ENCODE data around the gene OR5V1.
"Not testable (repeated sequence)": the region's sequence is repeated elsewhere in the genome, so short reads cannot be mapped to it uniquely, and the experiment has no call there.

Gene OR5V1

DNA sequence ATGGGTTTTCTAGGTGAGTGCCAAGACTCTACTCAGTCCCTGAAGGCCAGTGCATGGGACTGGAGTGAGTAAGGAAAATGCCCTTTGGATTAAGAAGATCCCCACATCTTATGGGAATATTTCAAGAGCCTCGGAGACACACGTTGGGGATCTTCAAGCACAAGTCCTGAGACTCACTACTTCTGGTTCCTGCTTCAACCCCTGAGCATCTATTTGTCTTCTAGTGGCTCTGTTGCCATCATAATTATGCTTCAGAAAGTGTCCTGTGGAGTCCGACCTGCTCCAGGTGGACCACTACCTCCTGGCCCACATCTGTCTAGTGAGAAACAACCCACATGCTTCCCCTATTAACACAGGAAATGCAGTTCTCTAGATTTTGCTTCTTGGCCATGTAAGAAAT is at the start of gene OR5V1:
Gene OR5V1 (minus strand): TSS at position 101 of the 400 bp plus-strand sequence. CDS start 12,670 bp downstream, outside the sequence.
- no peak for DNase-seq (ENCODE audit: low read depth)

DNA sequence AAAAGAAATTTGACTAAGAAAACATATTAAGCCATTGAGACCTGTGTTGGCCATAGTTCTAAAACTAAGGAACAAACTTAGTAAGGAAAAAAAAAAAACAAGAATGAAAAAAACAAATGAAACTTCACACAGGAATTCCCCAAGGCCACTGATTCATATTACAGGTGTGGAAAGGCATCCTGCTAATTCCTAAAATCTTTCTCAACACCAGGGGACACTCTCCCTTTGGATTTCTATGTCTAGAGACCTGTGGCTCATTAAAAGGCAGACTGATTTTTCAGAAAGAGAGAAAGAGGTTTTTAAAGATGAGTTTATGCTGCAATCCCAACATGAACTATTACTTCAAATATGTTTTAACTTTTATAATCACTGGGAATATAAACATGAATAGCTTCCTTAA is 45.9 kb upstream of the OR5V1 start, which contains the start of gene OR12D1:
Gene OR12D1 (plus strand): TSS at position 341 of the 400 bp plus-strand sequence.
- DNase-seq (ENCODE audit: low read depth): no peak

DNA sequence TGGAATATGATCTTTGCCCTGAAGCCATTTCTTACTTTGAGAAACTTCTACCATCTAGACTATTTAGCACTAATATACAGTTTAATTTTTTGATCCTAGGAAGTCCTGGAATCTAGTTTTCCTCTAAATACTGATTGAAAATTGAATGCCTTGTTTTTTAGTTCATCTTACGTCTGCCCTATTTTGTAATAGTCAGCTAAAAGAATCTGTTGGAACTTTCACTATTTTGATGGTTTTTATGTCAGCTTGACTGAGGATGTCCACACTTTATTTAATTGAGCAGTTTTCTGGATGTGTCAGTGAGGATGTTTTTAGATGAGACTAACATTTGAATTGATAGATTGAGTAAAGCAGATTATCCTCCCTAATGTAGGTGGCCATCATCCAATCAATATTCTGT is 35.1 kb upstream of the OR5V1 start:
- DNase-seq (ENCODE audit: low read depth): no peak

DNA sequence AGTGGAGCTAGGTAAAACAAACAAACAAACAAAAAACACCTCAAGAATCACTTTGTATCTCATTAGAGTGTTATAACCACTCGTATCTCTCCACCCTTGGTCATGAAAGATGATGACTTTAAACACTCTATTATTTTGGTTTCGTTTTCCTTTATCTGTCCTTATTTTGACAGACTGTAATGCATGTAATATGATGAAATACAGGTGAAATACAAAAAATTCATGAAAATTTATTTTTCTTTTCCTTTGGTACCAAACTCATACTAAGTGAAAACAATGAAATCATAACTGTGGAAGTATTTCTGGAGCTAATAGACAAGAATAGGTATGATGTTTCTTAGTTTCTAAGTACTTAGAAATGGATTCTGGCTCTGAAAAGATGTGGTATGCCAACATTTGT is 30.9 kb upstream of the OR5V1 start:
- no peak for DNase-seq (ENCODE audit: low read depth)

DNA sequence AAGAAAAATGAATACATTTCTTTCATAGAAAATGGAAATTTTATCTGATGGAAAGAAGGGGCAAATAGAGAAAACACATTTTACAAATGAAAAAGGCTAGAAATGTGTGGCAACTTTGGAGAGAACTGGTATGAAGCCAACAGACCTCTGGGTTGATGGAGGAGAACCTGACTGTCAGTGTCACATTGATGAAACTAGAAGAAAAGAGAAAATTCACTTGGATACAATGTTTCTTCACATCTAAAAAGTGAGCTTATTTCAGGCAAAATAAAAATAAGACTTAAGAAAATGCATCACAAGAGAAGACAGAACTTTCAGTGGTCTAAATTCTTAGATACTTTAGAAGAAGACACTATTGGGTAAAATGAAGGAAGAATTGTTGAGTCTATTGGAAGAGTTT is 26.7 kb upstream of the OR5V1 start, which contains the start of gene OR12D2:
Gene OR12D2 (plus strand): TSS at position 301 of the 400 bp plus-strand sequence. CDS start 1,069 bp downstream, outside the sequence.
- no peak for DNase-seq (ENCODE audit: low read depth)

- DNase-seq (ENCODE audit: low read depth): no peak
These were observed 19.9 kb upstream of the OR5V1 start for GRCh38 chr6:29388533-29388932.

DNA sequence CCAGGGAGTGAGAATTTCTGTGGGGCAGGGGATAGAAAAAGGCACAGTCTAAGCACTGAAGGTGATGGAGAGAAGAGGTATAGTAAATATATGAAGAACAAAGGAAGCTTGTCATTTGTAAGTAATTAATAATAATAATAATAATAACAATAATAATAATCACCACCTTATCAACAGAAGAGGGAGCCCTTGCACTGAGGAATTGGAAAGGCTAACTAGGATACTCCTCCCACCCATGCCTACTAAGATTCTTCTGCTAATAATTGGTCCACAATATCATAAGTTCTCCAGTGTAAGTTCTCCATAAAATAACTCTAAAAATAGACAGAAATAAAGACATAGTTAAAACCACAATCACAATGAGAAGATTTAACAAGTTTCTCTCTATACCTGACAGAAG is 7.3 kb upstream of the OR5V1 start:
- DNase-seq (ENCODE audit: low read depth): no peak

GRCh38 chr6:29375191-29375590 is 6.5 kb upstream of the OR5V1 start, which contains the start of gene OR12D3:
Gene OR12D3 (minus strand): TSS chr6:29375291. CDS start chr6:29375287, 4 bp downstream.
- no peak for DNase-seq (ENCODE audit: low read depth)

GRCh38 chr6:29355603-29356002 is 13.1 kb downstream of the OR5V1 start:
- no peak for DNase-seq (ENCODE audit: low read depth)

GRCh38 chr6:29354980-29355379 is 13.7 kb downstream of the OR5V1 start:
- DNase-seq (ENCODE audit: low read depth): no peak

DNA sequence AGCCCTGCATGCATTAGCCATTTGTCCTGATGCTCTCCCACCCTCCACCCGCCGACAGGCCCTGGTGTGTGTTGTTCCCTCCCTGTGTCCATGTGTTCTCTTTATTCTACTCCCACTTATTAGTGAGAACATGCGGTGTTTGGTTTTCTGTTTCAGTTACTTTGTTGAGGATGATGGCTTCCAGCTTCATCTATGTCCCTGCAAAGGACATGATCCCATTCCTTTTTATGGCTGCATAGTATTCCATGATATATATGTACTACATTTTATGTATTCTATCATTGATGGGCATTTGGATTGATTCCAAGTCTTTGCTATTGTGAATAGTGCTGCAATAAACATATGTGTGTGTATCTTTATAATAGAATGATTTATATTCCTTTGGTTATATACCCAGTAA is 19.3 kb downstream of the OR5V1 start:
- DNase-seq (ENCODE audit: low read depth): not testable (repeated sequence)

- no peak for DNase-seq (ENCODE audit: low read depth)
These were observed 23.3 kb downstream of the OR5V1 start for GRCh38 chr6:29345380-29345779.

DNA sequence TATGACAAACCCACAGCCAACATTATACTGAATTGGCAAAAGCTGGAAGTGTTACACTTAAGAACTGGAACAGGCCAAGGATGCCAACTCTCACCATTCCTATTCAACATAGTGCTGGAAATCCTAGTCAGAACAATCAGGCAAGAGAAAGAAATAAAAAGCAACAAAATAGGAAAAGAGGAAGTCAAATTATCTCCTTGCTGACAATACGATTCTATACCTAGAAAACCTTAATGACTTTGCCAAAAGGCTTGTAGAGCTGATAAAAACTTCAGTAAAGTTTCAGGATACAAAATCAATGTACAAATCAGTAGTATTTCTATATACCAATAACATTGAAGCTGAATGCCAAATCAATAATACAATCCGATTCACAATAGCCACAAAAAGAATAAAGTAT is 32.4 kb downstream of the OR5V1 start:
- DNase-seq (ENCODE audit: low read depth): no peak

DNA sequence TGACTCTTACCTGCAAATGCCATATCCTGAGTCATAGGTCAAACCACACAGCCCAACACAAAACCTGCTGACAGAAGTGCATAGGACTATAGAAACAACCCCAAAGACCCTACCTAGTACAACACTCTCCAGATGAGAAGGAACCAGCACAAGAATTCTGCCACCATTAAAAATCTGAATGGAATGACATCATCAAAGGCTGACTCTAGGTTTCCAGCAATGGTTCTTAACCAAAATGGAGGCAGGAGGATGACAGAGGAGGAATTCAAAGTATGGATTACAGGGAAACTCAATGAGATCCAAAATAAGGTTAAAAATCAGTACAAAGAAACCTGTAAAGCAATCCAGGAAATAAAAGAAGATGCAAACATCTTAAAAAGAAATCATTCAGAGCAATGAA is 36.0 kb downstream of the OR5V1 start:
- DNase-seq (ENCODE audit: low read depth): no peak

DNA sequence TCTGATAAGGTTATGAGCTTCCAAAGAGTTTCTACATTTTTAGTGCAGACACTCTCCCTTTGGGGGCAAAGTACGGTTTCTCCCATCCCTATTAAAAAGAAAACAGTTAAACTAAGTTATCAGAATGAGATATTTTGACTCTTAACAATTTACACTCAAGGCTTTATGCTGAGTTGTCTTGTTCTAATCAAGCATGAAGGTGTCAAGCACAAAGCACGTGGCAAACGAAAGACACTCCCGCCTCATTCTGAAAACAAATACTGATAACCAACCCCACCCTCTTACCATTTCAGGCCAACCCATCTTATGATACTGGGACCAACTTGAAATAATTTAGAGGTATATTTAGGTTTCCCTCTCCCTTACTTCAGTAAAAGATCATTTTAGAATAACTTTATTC is 42.9 kb downstream of the OR5V1 start:
- no peak for DNase-seq (ENCODE audit: low read depth)

GRCh38 chr6:29323332-29323731 is 45.3 kb downstream of the OR5V1 start:
- DNase-seq (ENCODE audit: low read depth): not testable (repeated sequence)

DNA sequence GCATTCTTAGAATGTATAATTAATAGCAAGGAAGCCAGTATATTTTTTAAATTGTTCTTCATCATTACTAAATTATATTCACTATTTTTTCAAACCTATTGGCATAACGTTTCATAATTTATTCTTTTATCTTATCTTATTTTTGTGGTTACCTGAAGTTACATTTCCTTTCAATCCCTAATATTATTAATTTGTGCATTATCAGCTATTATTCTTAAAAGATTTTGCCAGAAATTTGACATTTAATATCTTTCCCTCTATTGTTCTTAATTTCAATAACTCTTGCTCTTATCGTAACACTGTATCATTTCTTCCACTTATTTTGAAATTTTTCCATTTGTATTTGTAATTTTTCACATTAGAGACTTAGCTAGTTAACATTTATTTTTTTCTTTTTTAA is 48.7 kb downstream of the OR5V1 start:
- no peak for DNase-seq (ENCODE audit: low read depth)

Measured in stimulated activated CD8-positive, alpha-beta memory T cell treated with anti-CD3 and anti-CD28 coated beads, Interleukin-12 subunit alpha, Interleukin-12 subunit beta, amount 100 ng/mL, for 4 hours (primary cell).